ENCODE measurements around the gene ISCA2.

DNA sequence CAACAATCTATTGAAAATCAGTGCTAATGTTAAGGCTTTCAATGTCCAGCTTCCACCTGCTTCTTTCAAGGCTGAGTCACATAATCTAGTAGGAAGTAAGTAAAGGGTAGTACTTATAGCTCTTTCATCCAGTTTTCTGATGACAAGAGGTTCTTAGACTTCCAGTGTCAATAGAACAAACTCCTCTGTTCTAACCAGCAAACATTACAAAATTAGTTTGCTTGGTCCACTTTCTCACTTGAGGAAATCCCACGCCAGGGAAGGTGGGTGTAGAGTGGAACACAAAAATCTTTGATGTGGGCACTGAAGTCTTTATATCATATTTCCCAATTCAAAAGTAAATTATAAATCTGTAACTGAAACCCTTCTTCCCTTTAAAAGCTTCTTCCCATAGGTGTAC is 3.1 kb upstream of the ISCA2 start:
- TF ChIP-seq, protein P1, sequence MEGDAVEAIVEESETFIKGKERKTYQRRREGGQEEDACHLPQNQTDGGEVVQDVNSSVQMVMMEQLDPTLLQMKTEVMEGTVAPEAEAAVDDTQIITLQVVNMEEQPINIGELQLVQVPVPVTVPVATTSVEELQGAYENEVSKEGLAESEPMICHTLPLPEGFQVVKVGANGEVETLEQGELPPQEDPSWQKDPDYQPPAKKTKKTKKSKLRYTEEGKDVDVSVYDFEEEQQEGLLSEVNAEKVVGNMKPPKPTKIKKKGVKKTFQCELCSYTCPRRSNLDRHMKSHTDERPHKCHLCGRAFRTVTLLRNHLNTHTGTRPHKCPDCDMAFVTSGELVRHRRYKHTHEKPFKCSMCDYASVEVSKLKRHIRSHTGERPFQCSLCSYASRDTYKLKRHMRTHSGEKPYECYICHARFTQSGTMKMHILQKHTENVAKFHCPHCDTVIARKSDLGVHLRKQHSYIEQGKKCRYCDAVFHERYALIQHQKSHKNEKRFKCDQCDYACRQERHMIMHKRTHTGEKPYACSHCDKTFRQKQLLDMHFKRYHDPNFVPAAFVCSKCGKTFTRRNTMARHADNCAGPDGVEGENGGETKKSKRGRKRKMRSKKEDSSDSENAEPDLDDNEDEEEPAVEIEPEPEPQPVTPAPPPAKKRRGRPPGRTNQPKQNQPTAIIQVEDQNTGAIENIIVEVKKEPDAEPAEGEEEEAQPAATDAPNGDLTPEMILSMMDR (optimal IDR thresholded peaks at IDR 0.05 in 1 of 3, IDR thresholded peaks at IDR 0.05 in 1 of 3, conservative IDR thresholded peaks at IDR 0.05 in 1 of 3; ENCODE audit: extremely low read depth in 1 of 3, insufficient read depth in 2 of 3, low read length in 3 of 3): no peak
- no peak for TF ChIP-seq EZH2 (IDR thresholded peaks at IDR 0.05; ENCODE audit: low read length)

Data from keratinocyte (primary cell).